K562 (cell line): ENCODE results near the gene DAD1. TPM values are rescaled to one million over a fixed set of nuclear protein-coding genes. Genes with fewer than 3 reads are reported as not detected.

Source experiments
- ATAC-seq: fragments of 200-7000 bp; cut with Tn5 transposase; 3 replicates; pipeline ENCODE4 v1.9.1; 2020; ENCODE audit warnings: moderate library complexity
- BruUV-seq: library from RNA; stranded (reverse); fragments of 400-500 nt; replicated peaks from 2 replicates; lab custom pipeline; 2021; lab: Mats Ljungman, UMichigan
- CTCF ChIA-PET: fragments of 300-600 bp; formaldehyde crosslinking; extraction: SDS; loops from one replicate; lab custom pipeline; 2021; ENCODE audit warnings: low intra/inter-chr PET ratio; lab: Yijun Ruan, JAX
- POLR2A ChIA-PET: fragments of 300-600, 350-650 bp; sonication (Branson Sonifier 250); formaldehyde crosslinking; extraction: SDS; loops from one replicate; lab custom pipeline; 2021; ENCODE audit warnings: antibody characterized with exemption, inconsistent platforms; lab: Yijun Ruan, JAX
- DNase-seq, 4 experiments: peaks; one replicate each; pipeline versions ENCODE4 v3.0.0 to v3.0.0-alpha.2; 2011 to 2018; ENCODE audit warnings: low spot score in 3 of 4, mixed read lengths in 3 of 4; ENCODE audit errors: extremely low read depth in 1 of 4
- FAIRE-seq: peaks from 2 replicates; lab custom pipeline; 2011; peaks lifted over from hg19 to GRCh38; lab: Jason Lieb, UNC
- H2AFZ ChIP-seq: 2 replicates; pipeline ENCODE4 v1.6.0; 2011; ENCODE audit warnings: low read depth, low read length, control low read depth, inconsistent platforms
- H3K27ac ChIP-seq: fragments of 200-600 bp; 3 replicates; pipeline ENCODE4 v1.8.0; 2011; ENCODE audit warnings: low read depth, mild to moderate bottlenecking, control low read depth, inconsistent platforms, low read length, moderate library complexity, mixed read lengths; ENCODE audit errors: extremely low read depth
- H3K27me3 ChIP-seq, 2 experiments: fragments of 300-600 bp in 1 of 2; 2 replicates in 1 of 2; 3 replicates in 1 of 2; pipeline versions ENCODE4 v1.6.0 to v1.8.0; 2011; ENCODE audit warnings: inconsistent platforms in 2 of 2, low read length in 2 of 2, mild to moderate bottlenecking in 1 of 2, mixed read lengths in 1 of 2, moderate library complexity in 1 of 2; ENCODE audit not compliant: control insufficient read depth in 2 of 2, insufficient read depth in 2 of 2
- H3K36me3 ChIP-seq: fragments of 300-600 bp; 3 replicates; pipeline ENCODE4 v1.8.0; 2011; ENCODE audit warnings: mild to moderate bottlenecking, low read length, inconsistent platforms; ENCODE audit not compliant: control insufficient read depth, insufficient read depth
- H3K4me1 ChIP-seq, 2 experiments: fragments of 200-600 bp in 1 of 2; replicated peaks in 1 of 2; 2 replicates in 1 of 2; 3 replicates in 1 of 2; pipeline versions ENCODE4 v1.5.1 to v1.8.0; 2011; ENCODE audit warnings: inconsistent platforms in 2 of 2, low read length in 2 of 2, mild to moderate bottlenecking in 1 of 2, mixed read lengths in 1 of 2, moderate library complexity in 1 of 2; ENCODE audit not compliant: control insufficient read depth in 2 of 2, insufficient read depth in 2 of 2
- H3K4me2 ChIP-seq: 2 replicates; pipeline ENCODE4 v1.6.1; 2011; ENCODE audit warnings: low read length, control low read depth, inconsistent platforms, mixed read lengths; ENCODE audit not compliant: insufficient read depth
- H3K4me3 ChIP-seq: fragments of 200-600 bp; sonication (generic), shearing (Covaris generic); 2 replicates; pipeline ENCODE4 v1.5.1; 2016; ENCODE audit warnings: control low read depth, inconsistent platforms
- H3K79me2 ChIP-seq: fragments of 200-600 bp; 3 replicates; pipeline ENCODE4 v1.8.0; 2011; ENCODE audit warnings: low read length, inconsistent platforms; ENCODE audit not compliant: control insufficient read depth, insufficient read depth
- H3K9ac ChIP-seq, 2 experiments: 2 replicates each; pipeline versions ENCODE4 v1.6.0 to v1.6.1; 2011; ENCODE audit warnings: low read depth in 2 of 2, low read length in 2 of 2, control low read depth in 1 of 2, inconsistent platforms in 1 of 2, mild to moderate bottlenecking in 1 of 2, mixed read lengths in 1 of 2; ENCODE audit not compliant: insufficient read depth in 1 of 2
- H3K9me1 ChIP-seq: one replicate; pipeline ENCODE4 v1.6.0; 2011; ENCODE audit warnings: inconsistent platforms, mild to moderate bottlenecking, low read length, moderate library complexity; ENCODE audit not compliant: control insufficient read depth, insufficient read depth
- H3K9me3 ChIP-seq: replicated peaks from 2 replicates; pipeline ENCODE4 v1.5.1; 2011; ENCODE audit warnings: low read depth, low read length, inconsistent platforms; ENCODE audit not compliant: control insufficient read depth, insufficient read depth
- H4K20me1 ChIP-seq: replicated peaks from 2 replicates; pipeline ENCODE4 v1.6.1; 2011; ENCODE audit warnings: low read length, inconsistent platforms, mixed read lengths; ENCODE audit not compliant: control insufficient read depth, insufficient read depth
- NR2C1 ChIP-seq, 2 experiments: fragments of 450-650 bp; IDR thresholded peaks; 2 replicates each; pipeline ENCODE4 v1.6.1; 2017; ENCODE audit warnings: mild to moderate bottlenecking in 2 of 2, antibody characterized with exemption in 1 of 2, inconsistent platforms in 1 of 2, missing compliant biosample characterization in 1 of 2, missing genetic modification characterization in 1 of 2
- ZNF41 ChIP-seq: fragments of 250-450 bp; sonication (Bioruptor Pico); conservative IDR thresholded peaks from 2 replicates; pipeline ENCODE4 v1.4.0; 2020; ENCODE audit warnings: mild to moderate bottlenecking
- WGBS: fragments of 100-300 bp; shearing (Covaris generic); methylation state at CpG from one replicate; pipeline ENCODE4 v1.1.6; 2016; ENCODE audit warnings: low coverage, mixed read lengths; ENCODE audit not compliant: insufficient coverage; ENCODE audit errors: missing lambda C conversion rate; 5-methylcytosine and 5-hydroxymethylcytosine counted together
- in situ Hi-C: fragments of 300-500 bp; cut with MboI; formaldehyde crosslinking; loops from 4 replicates; pipeline ENCODE4 v1.15.0; 2018; ENCODE audit warnings: inconsistent platforms, mixed read lengths
- intact Hi-C: fragments of 100-400 bp; cut with micrococcal nuclease; formaldehyde crosslinking; loops from 2 replicates; pipeline ENCODE4 v1.14.2; 2022
- polyA plus RNA-seq, 8 experiments: library from polyadenylated mRNA; depleted of rRNA in 4 of 8; stranded (reverse) in 5 of 8; unstranded in 3 of 8; fragments of >200 nt; fragmentation: Nextera tagmentation in 2 of 8; fragmentation: Illumina TruSeq in 1 of 8; extraction: Ambion mirVana in 2 of 8; extraction: Trizol in 1 of 8; gene quantifications; 2 replicates each; pipeline versions ENCODE4 v1.2.1 to v1.2.3, GENCODE V29; 2011 to 2014; ENCODE audit warnings: inconsistent platforms in 1 of 8, missing spikeins in 1 of 8
- total RNA-seq, 7 experiments: library from RNA; depleted of rRNA in 6 of 7; stranded (reverse); fragments of >200 nt in 6 of 7; fragmentation: Illumina TruSeq in 2 of 7; extraction: Trizol in 2 of 7; gene quantifications; 2 replicates each; pipeline versions ENCODE4 v1.2.1 to v1.2.3, GENCODE V29; 2011 to 2021; ENCODE audit warnings: low replicate concordance in 1 of 7
- TF ChIP-seq, protein P1 (sequence below): IDR thresholded peaks from 2 replicates; pipeline ENCODE4 v1.6.1; 2014; ENCODE audit warnings: antibody characterized with exemption

Gene DAD1
- total and polyA plus RNA-seq, 9 of the 15 experiments (the other 6 are each of a cell fraction or from before 2014, with no cell fraction given) = 104 to 617 (median 222) TPM

GRCh38 chr14:22534547-22534946 lies 54.5 kb downstream of the DAD1 start:
- CTCF ChIA-PET = no interaction called here
- intact Hi-C loops (no loop called here), in situ Hi-C loops (no loop called here)
- Histone ChIP-seq H3K27ac (no peak overlapping the region), H3K4me2 (no peak overlapping the region), H3K36me3 (no peaks in the 10 kb centered on the region), H3K9me1 (no peaks in the 10 kb centered on the region), H3K9me3 (no peaks in the 10 kb centered on the region), H3K27me3 (no peaks in the 10 kb centered on the region), H3K4me1 (peaks cover 0 to 20% of the 10 kb centered on the region in 2 experiments; a peak in 4 of 5 replicates), H3K4me3 (no peak overlapping the region), H3K79me2 (no peaks in the 10 kb centered on the region), H2AFZ (no peak overlapping the region), H3K9ac (no peak overlapping the region), H4K20me1 (no peaks in the 10 kb centered on the region)
- FAIRE-seq (no peak), ATAC-seq (no peak), DNase-seq (no peak)
- no TSS peak for BruUV-seq
- WGBS = 65% methylated on average over 5 of the region's 5 CpGs
- POLR2A ChIA-PET = interaction anchor here (0.8 kb wide), 1 partner anchor 259 kb away, joined by 3 read pairs; no protein-coding TSS in a partner anchor
- TF ChIP-seq NR2C1 (IDR thresholded peaks at IDR 0.05) (no peak), NR2C1 (tag; IDR thresholded peaks at IDR 0.05) (no peak), ZNF41 (CRISPR knock-in tag) (no peak)
- TF ChIP-seq, protein P1, sequence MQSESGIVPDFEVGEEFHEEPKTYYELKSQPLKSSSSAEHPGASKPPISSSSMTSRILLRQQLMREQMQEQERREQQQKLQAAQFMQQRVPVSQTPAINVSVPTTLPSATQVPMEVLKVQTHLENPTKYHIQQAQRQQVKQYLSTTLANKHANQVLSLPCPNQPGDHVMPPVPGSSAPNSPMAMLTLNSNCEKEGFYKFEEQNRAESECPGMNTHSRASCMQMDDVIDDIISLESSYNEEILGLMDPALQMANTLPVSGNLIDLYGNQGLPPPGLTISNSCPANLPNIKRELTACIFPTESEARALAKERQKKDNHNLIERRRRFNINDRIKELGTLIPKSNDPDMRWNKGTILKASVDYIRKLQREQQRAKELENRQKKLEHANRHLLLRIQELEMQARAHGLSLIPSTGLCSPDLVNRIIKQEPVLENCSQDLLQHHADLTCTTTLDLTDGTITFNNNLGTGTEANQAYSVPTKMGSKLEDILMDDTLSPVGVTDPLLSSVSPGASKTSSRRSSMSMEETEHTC = no peak
